C4-2B (cell line): ENCODE measurements around the gene DFFA.
"Not testable (repeated sequence)": the region's sequence is repeated elsewhere in the genome, so short reads cannot be mapped to it uniquely, and the experiment has no call there.

Experiments
- H3K27ac ChIP-seq: fragments of 450-650 bp; 2 replicates; pipeline ENCODE4 v1.5.1; 2017
- CTCF ChIP-seq: fragments of 450-650 bp; conservative IDR thresholded peaks from 2 replicates; pipeline ENCODE4 v1.5.1; 2017; ENCODE audit warnings: mild to moderate bottlenecking
- ZFX ChIP-seq: fragments of 450-650 bp; IDR thresholded peaks from 2 replicates; pipeline ENCODE4 v1.6.1; 2017

Gene DFFA

GRCh38 chr1:10457875-10458274 is 14.5 kb downstream of the DFFA start:
- TF ChIP-seq CTCF (no peak), ZFX (no peak)

GRCh38 chr1:10457462-10457861 is 14.9 kb downstream of the DFFA start:
- H3K27ac ChIP-seq = not testable (repeated sequence)

More at GRCh38 chr1:10457875-10458274, 14.5 kb downstream of the DFFA start:
- no peak overlapping the region for H3K27ac ChIP-seq

GRCh38 chr1:10456661-10457060 is 15.7 kb downstream of the DFFA start:
- TF ChIP-seq CTCF (no peak), ZFX (no peak)
- H3K27ac ChIP-seq = no peak overlapping the region

GRCh38 chr1:10456048-10456447 is 16.3 kb downstream of the DFFA start:
- H3K27ac ChIP-seq = no peak overlapping the region
- TF ChIP-seq CTCF = no peak
- TF ChIP-seq ZFX = no peak

GRCh38 chr1:10451287-10451686 is 21.0 kb downstream of the DFFA start:
- TF ChIP-seq CTCF (no peak), ZFX (no peak)

GRCh38 chr1:10450836-10451235 is 21.5 kb downstream of the DFFA start:
- H3K27ac ChIP-seq = no peak overlapping the region
- TF ChIP-seq CTCF (no peak), ZFX (no peak)

More at GRCh38 chr1:10451287-10451686, 21.0 kb downstream of the DFFA start:
- H3K27ac ChIP-seq = no peak overlapping the region

- H3K27ac ChIP-seq = no peak overlapping the region
- TF ChIP-seq ZFX (no peak), CTCF (no peak)
These were observed 22.0 kb downstream of the DFFA start for GRCh38 chr1:10450156-10450814.

GRCh38 chr1:10449751-10450150 is 22.6 kb downstream of the DFFA start, which contains the start of gene CORT:
Gene CORT (plus strand): TSS chr1:10450031. CDS start chr1:10450224, 193 bp downstream.
- no peak within 1 kb of the TSS for H3K27ac ChIP-seq
- TF ChIP-seq CTCF (no peak), ZFX (no peak)
